Measurements from ENCODE around the gene PTPRO.
"Not testable (repeated sequence)": the region's sequence is repeated elsewhere in the genome, so short reads cannot be mapped to it uniquely, and the experiment has no call there.

Gene PTPRO

GRCh38 chr12:15613981-15614380 lies 291.7 kb downstream of the PTPRO start:
- Histone ChIP-seq H3K9me3 (ENCODE audit: control insufficient read depth, insufficient read depth, low read length) (no peaks in the 10 kb centered on the region; the same call in 1 of the 2 replicates), H3K9ac (ENCODE audit: low read depth, low read length) (no peak overlapping the region), H3K4me1 (ENCODE audit: insufficient read depth, low read length) (no peaks in the 10 kb centered on the region), H3K36me3 (ENCODE audit: insufficient read depth, low read length) (no peaks in the 10 kb centered on the region)

- H3K9me3 ChIP-seq (ENCODE audit: control insufficient read depth, insufficient read depth, low read length); H3K9ac ChIP-seq (ENCODE audit: low read depth, low read length); H3K4me1 ChIP-seq (ENCODE audit: insufficient read depth, low read length); H3K36me3 ChIP-seq (ENCODE audit: insufficient read depth, low read length): not testable (repeated sequence)
Observed at GRCh38 chr12:15616495-15616894, 294.2 kb downstream of the PTPRO start.

GRCh38 chr12:15620741-15621539 lies 298.6 kb downstream of the PTPRO start:
- H3K36me3 ChIP-seq (ENCODE audit: insufficient read depth, low read length) = no peaks in the 10 kb centered on the region
- H3K9ac ChIP-seq (ENCODE audit: low read depth, low read length) = no peak overlapping the region
- no peaks in the 10 kb centered on the region for H3K9me3 ChIP-seq (ENCODE audit: control insufficient read depth, insufficient read depth, low read length)
- H3K4me1 ChIP-seq (ENCODE audit: insufficient read depth, low read length) = no peaks in the 10 kb centered on the region

- no peaks in the 10 kb centered on the region for H3K9me3 ChIP-seq (ENCODE audit: control insufficient read depth, insufficient read depth, low read length)
- H3K4me1 ChIP-seq (ENCODE audit: insufficient read depth, low read length) = peaks cover 6% of the 10 kb centered on the region
- no peak overlapping the region for H3K9ac ChIP-seq (ENCODE audit: low read depth, low read length)
- H3K36me3 ChIP-seq (ENCODE audit: insufficient read depth, low read length) = no peaks in the 10 kb centered on the region
Observed at GRCh38 chr12:15625075-15625474, 302.8 kb downstream of the PTPRO start.

- Histone ChIP-seq H3K9me3 (ENCODE audit: control insufficient read depth, insufficient read depth, low read length) (no peaks in the 10 kb centered on the region), H3K9ac (ENCODE audit: low read depth, low read length) (no peak overlapping the region), H3K4me1 (ENCODE audit: insufficient read depth, low read length) (peaks cover 6% of the 10 kb centered on the region), H3K36me3 (ENCODE audit: insufficient read depth, low read length) (no peaks in the 10 kb centered on the region)
Observed at GRCh38 chr12:15627995-15628945, 306.0 kb downstream of the PTPRO start.

- peaks cover 6% of the 10 kb centered on the region for H3K4me1 ChIP-seq (ENCODE audit: insufficient read depth, low read length)
- H3K9me3 ChIP-seq (ENCODE audit: control insufficient read depth, insufficient read depth, low read length) = no peaks in the 10 kb centered on the region
- no peak overlapping the region for H3K9ac ChIP-seq (ENCODE audit: low read depth, low read length)
- no peaks in the 10 kb centered on the region for H3K36me3 ChIP-seq (ENCODE audit: insufficient read depth, low read length)
Observed at GRCh38 chr12:15629108-15629507, 306.8 kb downstream of the PTPRO start.

- Histone ChIP-seq H3K9me3 (ENCODE audit: control insufficient read depth, insufficient read depth, low read length) (no peaks in the 10 kb centered on the region), H3K36me3 (ENCODE audit: insufficient read depth, low read length) (no peaks in the 10 kb centered on the region), H3K4me1 (ENCODE audit: insufficient read depth, low read length) (peaks cover 6% of the 10 kb centered on the region), H3K9ac (ENCODE audit: low read depth, low read length) (no peak overlapping the region)
Observed at GRCh38 chr12:15629761-15630160, 307.5 kb downstream of the PTPRO start.

GRCh38 chr12:15631007-15631715 lies 308.9 kb downstream of the PTPRO start:
- H3K4me1 ChIP-seq (ENCODE audit: insufficient read depth, low read length) = peaks cover 6% of the 10 kb centered on the region
- no peaks in the 10 kb centered on the region for H3K36me3 ChIP-seq (ENCODE audit: insufficient read depth, low read length)
- H3K9ac ChIP-seq (ENCODE audit: low read depth, low read length) = no peak overlapping the region
- H3K9me3 ChIP-seq (ENCODE audit: control insufficient read depth, insufficient read depth, low read length) = no peaks in the 10 kb centered on the region

GRCh38 chr12:15632708-15633107 lies 310.4 kb downstream of the PTPRO start:
- no peaks in the 10 kb centered on the region for H3K36me3 ChIP-seq (ENCODE audit: insufficient read depth, low read length)
- peaks cover 12% of the 10 kb centered on the region for H3K4me1 ChIP-seq (ENCODE audit: insufficient read depth, low read length)
- H3K9ac ChIP-seq (ENCODE audit: low read depth, low read length) = no peak overlapping the region
- H3K9me3 ChIP-seq (ENCODE audit: control insufficient read depth, insufficient read depth, low read length) = no peaks in the 10 kb centered on the region

GRCh38 chr12:15633201-15633600 lies 310.9 kb downstream of the PTPRO start:
- H3K9ac ChIP-seq (ENCODE audit: low read depth, low read length) = no peak overlapping the region
- peaks cover 13% of the 10 kb centered on the region for H3K4me1 ChIP-seq (ENCODE audit: insufficient read depth, low read length)
- no peaks in the 10 kb centered on the region for H3K36me3 ChIP-seq (ENCODE audit: insufficient read depth, low read length)
- H3K9me3 ChIP-seq (ENCODE audit: control insufficient read depth, insufficient read depth, low read length) = no peaks in the 10 kb centered on the region

GRCh38 chr12:15634010-15634683 lies 311.8 kb downstream of the PTPRO start:
- Histone ChIP-seq H3K36me3 (ENCODE audit: insufficient read depth, low read length) (no peaks in the 10 kb centered on the region), H3K4me1 (ENCODE audit: insufficient read depth, low read length) (peaks cover 7% of the 10 kb centered on the region), H3K9me3 (ENCODE audit: control insufficient read depth, insufficient read depth, low read length) (no peaks in the 10 kb centered on the region), H3K9ac (ENCODE audit: low read depth, low read length) (no peak overlapping the region)

- H3K9me3 ChIP-seq (ENCODE audit: control insufficient read depth, insufficient read depth, low read length) = no peaks in the 10 kb centered on the region
- H3K9ac ChIP-seq (ENCODE audit: low read depth, low read length) = no peak overlapping the region
- peaks cover 7% of the 10 kb centered on the region for H3K4me1 ChIP-seq (ENCODE audit: insufficient read depth, low read length)
- H3K36me3 ChIP-seq (ENCODE audit: insufficient read depth, low read length) = no peaks in the 10 kb centered on the region
Observed at GRCh38 chr12:15636060-15636890, 314.0 kb downstream of the PTPRO start.

- Histone ChIP-seq H3K9ac (ENCODE audit: low read depth, low read length) (no peak overlapping the region), H3K4me1 (ENCODE audit: insufficient read depth, low read length) (peaks cover 7% of the 10 kb centered on the region), H3K9me3 (ENCODE audit: control insufficient read depth, insufficient read depth, low read length) (no peaks in the 10 kb centered on the region), H3K36me3 (ENCODE audit: insufficient read depth, low read length) (no peaks in the 10 kb centered on the region)
Observed at GRCh38 chr12:15638231-15638630, 315.9 kb downstream of the PTPRO start.
